ENCODE measurements around the gene MBD2.

Gene MBD2

GRCh38 chr18:54235871-54236270, 11.4 kb upstream of the MBD2 start:
- TF ChIP-seq ZFX (IDR thresholded peaks at IDR 0.05) = no peak
- TF ChIP-seq CTCF (conservative IDR thresholded peaks at IDR 0.05) = peak; percentile 9; the same call in 1 of the 2 replicates
- H3K27ac ChIP-seq = no peak overlapping the region

GRCh38 chr18:54233747-54234146, 9.3 kb upstream of the MBD2 start:
- TF ChIP-seq CTCF (conservative IDR thresholded peaks at IDR 0.05) (no peak), ZFX (IDR thresholded peaks at IDR 0.05) (no peak)
- no peak overlapping the region for H3K27ac ChIP-seq

GRCh38 chr18:54233228-54233625, 8.8 kb upstream of the MBD2 start:
- no peak for TF ChIP-seq ZFX (IDR thresholded peaks at IDR 0.05)
- no peak for TF ChIP-seq CTCF (conservative IDR thresholded peaks at IDR 0.05)
- H3K27ac ChIP-seq = no peak overlapping the region

- H3K27ac ChIP-seq = no peak overlapping the region
- TF ChIP-seq ZFX (IDR thresholded peaks at IDR 0.05) (no peak), CTCF (conservative IDR thresholded peaks at IDR 0.05) (no peak)
These were observed 8.2 kb upstream of the MBD2 start for GRCh38 chr18:54232485-54233227.

- H3K27ac ChIP-seq = no peak overlapping the region
These were observed 5.1 kb upstream of the MBD2 start for GRCh38 chr18:54229421-54230059.

GRCh38 chr18:54228364-54228763, 3.9 kb upstream of the MBD2 start:
- H3K27ac ChIP-seq = no peak overlapping the region
- TF ChIP-seq CTCF (conservative IDR thresholded peaks at IDR 0.05) (no peak), ZFX (IDR thresholded peaks at IDR 0.05) (no peak)

More at GRCh38 chr18:54229421-54230059, 5.1 kb upstream of the MBD2 start:
- TF ChIP-seq CTCF (conservative IDR thresholded peaks at IDR 0.05) = no peak
- TF ChIP-seq ZFX (IDR thresholded peaks at IDR 0.05) = no peak

- peak overlapping the region; percentile 82 for H3K27ac ChIP-seq
- no peak for TF ChIP-seq ZFX (IDR thresholded peaks at IDR 0.05)
- 0 out of 2 replicates have a peak, but pooled peaks have one; percentile 6 for TF ChIP-seq CTCF (conservative IDR thresholded peaks at IDR 0.05)
These were observed 764 bp downstream of the MBD2 start for GRCh38 chr18:54223568-54224241.
